ENCODE data around the gene MICAL3.

The MICAL3 gene

DNA sequence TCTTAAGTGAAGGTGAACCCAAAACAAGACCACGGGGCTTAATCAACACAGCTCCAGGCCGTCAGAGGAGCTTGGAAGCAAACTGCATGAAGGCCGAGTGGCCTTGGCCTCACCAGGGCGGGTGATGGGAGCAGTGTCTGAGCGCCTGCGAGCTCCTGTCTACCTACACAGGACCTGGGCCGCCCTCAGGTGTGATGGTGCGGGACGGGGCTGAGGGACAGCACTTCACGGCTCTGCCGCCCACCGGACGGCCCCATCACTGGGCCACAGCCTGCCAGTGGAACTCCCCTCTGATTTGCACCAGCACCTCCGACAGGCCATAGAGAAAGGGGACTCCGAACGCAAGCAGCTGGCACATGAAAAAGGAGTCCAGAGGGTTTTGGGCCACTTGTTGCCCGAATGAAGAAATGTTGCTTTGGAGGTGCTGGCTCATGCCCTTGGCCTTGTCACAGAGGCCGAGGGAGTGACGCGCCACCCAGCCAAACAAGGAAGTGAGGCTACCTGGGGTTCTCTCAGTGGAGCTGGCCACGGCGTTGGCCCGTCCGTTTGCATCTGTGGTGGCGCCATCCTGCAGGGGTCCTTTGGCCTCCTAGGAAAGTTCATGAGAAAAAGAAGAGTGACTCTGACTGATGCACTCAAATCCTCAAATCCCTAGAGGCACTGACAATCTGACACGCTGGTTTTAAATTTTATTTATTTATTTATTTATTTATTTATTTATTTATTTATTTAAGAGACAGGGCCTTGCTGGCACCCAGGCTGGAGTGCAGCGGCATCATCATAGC lies 159.8 kb downstream of the MICAL3 start:
- DNase-seq = no peak

- no peak for DNase-seq
Observed at GRCh38 chr22:17862646-17863181, 161.6 kb downstream of the MICAL3 start.

DNA sequence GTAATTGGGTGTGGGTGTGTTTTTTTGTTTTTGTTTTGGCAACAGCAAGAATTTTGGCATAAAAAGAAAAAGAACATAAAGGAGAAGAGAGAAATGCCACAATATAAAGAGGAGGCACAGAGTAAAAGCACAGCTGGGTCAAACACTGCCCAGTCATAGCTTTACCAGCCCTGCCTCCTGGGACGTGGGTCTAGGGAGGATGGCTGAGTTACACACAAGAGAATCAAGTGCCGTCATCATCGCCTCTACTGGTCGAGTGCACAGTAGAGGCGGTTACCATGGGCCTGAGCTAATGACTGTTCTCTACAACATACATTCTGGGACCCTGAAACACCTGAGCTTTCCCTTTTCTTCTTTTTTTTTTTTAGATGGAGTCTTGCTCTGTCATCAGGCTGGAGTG lies 162.5 kb downstream of the MICAL3 start:
- no peak for DNase-seq

DNA sequence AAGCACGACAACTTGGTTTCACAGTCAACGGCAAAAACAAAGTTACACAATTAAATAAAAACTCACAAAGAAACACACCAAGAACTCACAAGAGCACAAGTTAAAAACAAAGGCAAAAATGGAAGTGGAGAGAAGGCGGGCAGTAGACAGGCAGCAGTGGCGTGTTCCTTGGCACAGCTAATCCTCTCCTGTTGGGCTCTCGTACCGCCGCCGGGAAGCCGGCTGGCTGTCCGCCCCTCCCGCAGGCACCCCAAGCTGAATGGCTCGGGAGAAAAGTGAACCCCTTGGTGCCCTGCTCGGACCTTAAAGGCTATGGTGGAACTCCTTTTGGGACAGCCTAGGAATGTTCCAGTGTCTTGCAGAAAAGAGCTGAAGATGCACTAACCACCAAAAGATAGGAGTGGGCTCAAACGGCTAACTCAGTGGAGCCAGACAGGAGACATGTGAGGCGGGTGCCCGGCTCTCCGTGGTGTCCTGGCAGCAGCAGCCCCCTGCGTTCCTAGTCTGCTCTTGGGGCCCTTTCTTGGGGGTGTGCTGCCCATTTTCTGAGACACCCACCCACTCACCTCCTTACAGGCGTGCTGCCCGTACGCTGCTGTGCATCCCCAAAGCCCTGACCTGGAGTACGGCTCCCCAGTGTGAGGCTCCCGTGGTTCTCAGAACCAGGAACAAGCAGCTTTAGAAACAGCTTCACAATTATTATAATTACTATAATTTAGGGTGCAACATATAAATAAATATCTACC lies 164.0 kb downstream of the MICAL3 start:
- DNase-seq = no peak

DNA sequence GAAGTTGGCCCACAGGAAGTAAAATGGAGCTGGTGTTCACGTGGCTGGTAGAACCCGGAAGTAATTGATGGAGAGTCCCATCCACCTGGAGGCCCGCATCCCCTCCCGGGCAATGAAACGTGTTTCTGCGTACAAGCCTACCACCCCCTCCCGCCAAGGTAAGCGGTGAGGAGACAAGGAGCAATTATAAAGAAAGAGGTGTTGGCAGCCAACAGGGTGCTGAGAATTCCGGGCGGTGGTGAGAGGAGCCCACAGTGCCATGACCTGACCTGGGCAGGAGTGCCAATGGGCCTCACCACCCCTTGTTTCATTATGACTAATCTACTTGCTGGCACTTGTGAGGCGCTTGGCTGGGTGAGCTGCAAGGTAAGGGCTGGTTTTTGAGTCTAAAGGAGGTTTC lies 166.3 kb downstream of the MICAL3 start:
- DNase-seq = no peak

- DNase-seq = no peak
Observed at GRCh38 chr22:17855572-17856290, 168.6 kb downstream of the MICAL3 start.

DNA sequence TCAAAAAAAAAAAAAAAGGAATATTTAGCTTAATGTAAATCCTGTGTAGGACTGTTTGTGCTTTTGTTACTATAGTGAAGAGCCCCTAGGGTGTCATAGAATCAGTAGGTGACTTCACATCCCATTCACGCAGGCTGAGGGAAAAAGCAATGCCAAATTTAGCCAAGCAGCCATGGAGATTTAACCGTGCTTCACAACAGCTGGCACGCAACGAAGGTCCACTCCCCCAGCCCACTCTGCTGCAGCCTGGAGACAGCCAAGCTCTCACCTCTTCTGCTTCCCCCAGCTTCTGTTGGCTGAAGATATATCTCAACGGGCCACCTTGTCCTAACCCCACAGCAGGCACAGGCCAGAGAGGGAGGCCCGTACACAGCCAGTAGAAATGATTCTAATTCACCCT lies 171.3 kb downstream of the MICAL3 start:
- DNase-seq = peak; percentile 49

GRCh38 chr22:17851759-17852158 lies 172.6 kb downstream of the MICAL3 start:
- DNase-seq = no peak

DNA sequence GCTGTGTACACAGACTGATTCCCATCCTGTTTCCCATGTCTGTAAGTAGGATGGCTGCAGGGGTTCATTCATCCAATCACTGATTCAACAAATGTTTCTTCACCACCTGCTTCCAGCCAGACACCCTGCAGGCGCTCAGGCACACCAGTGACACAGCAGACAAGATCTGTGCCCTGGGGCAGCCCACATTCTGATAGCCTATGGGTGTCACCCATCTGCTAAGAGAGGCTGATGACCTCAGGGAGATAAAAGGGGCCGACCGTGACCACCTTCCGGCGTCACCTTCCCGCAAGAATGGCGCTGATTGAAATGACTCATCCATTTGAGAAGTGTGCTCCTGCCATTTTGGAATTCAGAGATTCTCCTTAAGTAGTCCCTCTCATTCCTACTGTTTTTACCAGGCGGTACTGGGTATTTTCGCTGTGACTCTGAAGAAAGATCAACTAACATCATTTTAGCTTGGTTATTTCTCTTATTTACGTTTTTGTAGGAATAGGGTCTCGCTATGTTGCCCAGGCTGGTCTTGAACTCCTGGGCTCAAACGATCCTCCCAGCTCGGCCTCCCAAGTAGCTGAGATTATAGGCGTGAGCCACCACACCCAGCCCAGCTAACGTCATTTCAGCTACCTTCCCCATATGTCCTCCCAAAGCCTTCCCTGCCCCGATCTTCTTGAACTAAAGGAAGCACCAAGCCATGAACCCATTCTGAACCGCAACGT lies 176.8 kb downstream of the MICAL3 start:
- no peak for DNase-seq

- DNase-seq = peak; percentile 17
Observed at GRCh38 chr22:17846326-17846992, 177.9 kb downstream of the MICAL3 start.

GRCh38 chr22:17845790-17846189 lies 178.6 kb downstream of the MICAL3 start:
- DNase-seq = peak; percentile 28

DNA sequence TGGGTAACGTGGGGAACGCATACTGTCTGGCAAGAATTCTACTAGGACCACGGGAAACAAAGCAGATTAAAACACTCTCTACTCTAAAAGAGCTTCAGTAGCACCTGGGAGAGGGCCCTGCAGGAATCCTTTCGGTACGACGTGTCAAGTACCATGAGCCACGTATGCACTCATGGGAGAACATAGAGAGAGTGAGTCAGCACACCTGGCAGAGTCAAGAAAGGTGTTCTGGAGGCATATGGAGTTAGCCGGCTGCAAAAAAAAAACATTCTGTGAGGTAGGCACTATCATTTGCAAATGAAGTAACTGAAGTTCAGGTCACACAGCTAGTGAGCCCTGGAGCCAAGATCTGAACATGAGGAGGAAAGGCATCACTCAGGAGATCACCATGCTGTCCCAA lies 179.0 kb downstream of the MICAL3 start:
- DNase-seq = no peak

DNA sequence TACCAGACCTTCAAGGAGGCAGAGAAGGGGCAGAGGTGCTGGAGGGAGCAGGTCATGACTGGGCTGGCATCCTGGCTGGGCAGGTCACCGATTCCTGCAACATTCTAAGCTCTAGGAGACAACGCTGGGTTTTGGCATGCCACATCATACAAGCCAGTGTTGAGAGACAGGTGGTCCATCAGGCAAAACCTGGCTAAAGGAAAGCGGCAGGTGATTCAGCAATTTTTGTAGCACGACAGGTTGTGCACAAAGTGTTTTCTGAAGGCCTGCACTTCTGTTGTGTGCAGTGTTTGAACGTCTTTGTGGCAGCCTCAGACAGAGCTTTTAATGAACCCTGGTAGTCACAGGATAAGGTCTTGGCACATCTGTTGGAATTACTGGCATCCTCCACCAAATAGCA lies 180.2 kb downstream of the MICAL3 start:
- no peak for DNase-seq

DNA sequence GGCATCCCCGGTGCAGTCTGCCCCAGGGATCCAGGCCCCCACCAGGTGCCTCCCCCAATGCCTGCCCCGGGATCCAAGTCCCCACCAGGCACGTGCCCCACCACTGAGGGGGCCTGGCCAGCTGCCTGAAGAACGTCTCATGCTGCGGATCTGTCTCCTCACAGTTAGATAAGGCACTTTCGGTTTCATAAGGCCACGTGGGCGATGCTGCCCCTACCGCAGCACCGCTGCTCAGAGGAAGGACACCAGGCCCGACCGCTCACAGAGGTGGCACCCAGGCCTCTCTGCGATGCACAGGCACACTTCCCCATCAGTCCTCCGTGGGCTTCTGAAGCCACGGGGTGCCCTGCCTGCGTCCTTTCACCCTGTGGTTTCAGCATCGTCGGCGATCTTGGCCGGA lies 182.0 kb downstream of the MICAL3 start:
- no peak for DNase-seq

- no peak for DNase-seq
Observed at GRCh38 chr22:17841836-17842235, 182.5 kb downstream of the MICAL3 start.

DNA sequence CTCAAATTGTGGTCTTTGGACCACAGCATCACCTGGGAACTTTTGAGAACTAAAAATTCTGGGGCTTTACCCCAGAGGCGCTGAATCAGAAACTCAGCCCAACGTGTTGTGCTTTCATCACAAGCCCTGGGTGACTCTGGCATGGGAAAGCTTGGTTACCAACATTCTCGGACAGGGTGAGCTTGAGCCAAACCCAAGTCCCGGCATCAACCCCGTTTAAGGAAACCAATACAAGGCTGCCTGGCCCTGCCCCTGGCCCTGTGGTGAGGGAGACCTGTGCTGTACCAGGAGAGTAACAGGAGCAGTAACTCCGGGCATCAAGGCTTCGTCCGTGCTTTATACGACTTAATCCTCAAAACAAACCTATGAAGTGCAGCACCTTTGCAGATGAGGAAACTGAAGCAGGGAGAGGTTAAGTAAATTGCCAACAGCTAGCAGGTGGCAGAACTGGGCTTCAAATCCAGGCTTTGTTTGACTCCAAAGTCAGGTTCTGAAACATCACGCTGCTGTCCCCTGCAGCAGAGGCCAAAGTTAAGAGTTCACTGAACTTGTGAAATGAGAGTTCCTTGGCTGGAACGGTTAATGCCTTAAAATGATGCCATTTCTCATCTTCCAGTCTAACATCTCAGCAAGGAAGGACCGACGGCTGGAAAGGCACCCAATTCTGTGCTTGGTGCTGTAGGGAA lies 186.0 kb downstream of the MICAL3 start:
- DNase-seq = no peak

DNA sequence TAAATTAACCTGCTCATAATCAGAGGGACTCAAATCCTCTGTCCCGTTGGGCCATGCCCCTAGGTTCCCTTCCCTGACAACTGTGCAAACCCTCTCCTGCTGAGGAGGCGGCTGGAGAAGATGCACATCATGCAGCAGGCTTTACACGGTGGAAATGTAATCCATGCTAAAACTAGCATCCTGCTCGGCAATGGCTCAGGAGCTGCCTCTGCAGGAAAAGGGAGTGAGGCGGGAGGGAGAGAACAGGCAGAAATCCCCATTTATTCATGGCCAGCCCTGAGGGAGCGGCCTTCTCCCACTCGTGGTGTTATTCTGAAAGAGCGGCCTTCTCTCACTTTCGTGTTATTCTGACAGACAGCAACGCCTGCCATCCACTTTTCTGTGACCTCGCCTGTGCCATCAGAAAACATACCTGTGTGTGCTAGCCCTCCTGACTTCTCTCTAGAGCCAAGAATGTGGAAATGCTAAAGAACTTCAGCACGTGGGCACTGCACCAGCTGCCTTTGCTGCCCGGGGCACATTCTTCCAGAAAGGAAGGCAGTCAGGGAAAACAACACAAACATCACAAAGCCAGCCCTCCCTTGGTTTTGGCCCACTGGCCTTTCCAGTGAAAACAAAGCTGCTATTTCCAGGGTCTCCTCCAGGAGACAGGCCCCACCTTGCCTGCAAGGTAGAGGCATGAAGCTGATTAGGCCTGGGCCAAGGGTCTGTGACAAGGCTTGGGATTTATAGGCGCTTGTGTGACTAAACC lies 187.2 kb downstream of the MICAL3 start:
- DNase-seq = no peak

DNA sequence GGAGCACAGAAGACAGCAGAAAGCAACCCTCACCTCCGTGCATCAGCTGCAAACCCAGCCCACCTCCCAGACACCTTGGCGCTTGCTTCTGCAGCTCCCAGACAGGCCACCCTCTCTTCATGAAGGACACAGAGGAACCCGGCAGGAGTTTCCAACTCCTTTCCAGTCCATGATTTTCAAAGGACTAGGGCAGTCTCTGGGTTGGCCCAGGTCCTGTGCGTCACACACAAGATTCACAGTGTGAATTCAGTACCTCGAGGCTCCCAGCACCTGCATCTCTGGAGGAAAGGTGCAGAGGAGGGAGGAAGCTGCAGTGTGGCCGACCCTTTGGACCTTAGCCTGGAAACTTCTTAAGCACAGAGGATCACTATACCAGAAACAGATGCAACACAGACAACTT lies 189.1 kb downstream of the MICAL3 start:
- DNase-seq = no peak

- no peak for DNase-seq
Observed at GRCh38 chr22:17833489-17833888, 190.9 kb downstream of the MICAL3 start.

DNA sequence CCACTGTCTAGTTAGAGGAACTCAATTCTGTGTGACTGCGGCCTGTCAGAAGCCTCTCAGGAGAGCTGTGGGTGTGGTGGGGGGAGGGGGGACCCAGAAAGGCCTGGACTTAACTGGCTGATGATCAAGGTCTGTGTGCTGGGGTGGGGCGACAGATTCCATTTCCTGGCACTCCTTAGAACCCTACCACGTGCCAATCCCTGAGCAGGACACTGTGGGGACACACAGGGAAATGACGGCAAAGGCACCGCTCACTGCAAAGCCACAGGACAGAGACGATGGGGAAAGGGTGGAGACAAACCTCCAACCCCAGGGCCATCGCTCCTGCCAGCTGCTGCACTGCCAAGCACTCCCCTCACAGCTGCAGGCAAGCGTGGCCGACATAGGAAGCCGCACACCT lies 191.7 kb downstream of the MICAL3 start:
- DNase-seq = no peak

Measured in fibroblast of upper back skin (primary cell).